ENCODE measurements around the gene TIMP3.

The TIMP3 gene

DNA sequence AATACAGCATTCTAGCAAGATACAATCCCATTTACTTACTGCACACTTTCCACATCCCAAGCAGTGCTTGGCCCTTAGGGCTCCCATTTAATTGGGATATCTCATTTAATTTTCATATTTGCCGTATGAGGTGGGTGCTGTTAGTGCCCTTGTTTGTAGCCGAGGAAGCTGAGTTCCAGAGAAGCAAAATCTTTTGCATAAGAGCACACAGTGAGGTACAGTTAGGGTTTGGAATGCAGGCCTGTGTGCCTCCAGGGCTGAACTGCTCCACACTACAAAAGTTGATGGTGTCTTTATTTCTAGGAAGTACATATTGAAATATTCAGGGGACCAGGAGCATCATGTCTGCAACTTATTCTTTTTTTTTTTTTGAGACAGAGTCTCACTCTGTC, 15.5 kb upstream of the TIMP3 start:
- no peak for DNase-seq (ENCODE audit: low read depth)

DNA sequence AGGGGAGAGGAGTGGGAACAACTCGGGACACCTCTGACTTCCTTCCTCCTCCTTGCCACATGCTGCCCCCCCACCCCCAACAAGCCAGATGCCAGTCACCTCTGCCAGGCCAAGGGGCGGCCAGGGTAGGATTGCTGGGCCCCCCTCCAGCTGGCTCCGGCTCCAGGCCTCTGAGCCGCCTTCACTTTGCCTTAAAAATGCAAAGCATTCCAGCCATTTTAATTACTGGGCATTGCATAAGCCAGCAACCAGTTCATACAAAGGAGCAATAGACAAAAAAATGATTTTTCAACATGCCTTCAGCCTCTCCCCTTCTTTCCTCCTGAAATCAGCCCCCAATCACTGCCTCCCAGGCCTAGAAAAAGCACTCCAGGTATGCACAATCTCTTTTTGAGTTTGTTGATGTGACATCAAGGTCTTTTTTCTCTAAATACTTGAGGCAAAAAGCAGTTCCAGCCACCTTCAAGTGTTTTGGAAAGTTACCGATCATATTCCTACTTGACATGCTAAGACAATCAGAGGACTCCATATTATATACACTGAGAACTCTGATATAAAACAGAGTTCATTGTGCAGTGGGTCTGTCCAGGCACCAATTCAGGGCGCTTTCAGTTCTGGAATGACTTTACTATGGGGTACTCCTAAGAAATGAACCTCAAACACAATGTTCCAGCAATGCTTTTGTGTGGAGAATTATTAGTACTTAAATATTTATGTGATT, 12.4 kb upstream of the TIMP3 start:
- DNase-seq (ENCODE audit: low read depth) = no peak

DNA sequence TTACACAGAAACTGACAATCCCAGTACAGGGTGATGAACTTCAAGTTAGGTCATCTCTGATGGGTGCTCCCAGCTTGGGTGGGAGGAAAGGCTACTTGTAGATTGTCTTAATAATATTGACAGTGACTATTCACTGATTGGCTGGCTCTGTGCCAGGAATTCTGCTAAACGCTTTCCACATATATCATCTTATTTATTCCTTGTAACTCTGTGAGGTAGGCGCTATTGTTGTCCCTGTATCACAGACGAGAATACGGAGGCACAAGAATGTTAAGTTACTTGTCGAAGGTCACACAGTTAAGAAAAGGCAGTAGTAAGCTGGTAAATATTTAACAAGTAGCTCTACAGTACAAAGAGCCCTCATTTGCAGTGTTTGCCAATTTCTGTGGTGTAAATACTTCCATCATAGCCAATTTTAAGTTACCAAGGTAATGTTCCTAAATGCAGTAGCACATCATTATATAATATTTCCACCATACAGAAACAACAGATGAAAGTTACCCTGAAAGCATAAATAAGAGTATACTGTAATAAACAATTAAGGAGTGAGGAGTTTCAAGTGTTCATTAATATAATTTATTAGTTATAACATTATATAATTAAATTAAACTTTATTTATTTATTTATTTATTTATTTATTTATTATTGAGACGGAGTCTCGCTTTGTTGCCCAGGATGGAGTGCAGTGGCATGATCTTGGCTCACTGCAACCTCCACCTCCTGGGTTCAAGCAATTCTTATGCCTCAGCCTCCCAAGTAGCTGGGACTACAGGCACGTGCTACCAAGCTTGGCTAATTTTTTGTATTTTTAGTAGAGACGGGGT, 11.5 kb upstream of the TIMP3 start:
- DNase-seq (ENCODE audit: low read depth) = no peak

DNA sequence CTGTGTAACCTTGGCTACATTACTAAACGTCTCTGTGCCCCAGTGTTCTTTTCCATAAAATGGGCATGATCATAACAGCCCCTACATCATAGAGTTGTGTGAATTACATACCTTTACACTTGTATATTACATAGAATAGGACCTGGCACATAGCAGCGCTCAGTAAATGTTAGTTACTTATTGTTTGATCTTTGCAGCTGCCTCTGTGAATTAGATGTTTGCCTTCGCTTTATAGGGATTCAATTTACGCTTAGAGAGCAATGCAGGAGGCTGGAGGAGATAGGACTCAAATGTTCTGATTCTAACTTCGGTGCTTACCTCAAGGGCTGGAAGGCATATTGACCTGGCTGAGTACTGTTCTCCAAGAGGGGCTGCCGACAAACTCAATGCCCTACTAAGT, 10.4 kb upstream of the TIMP3 start:
- no peak for DNase-seq (ENCODE audit: low read depth)

DNA sequence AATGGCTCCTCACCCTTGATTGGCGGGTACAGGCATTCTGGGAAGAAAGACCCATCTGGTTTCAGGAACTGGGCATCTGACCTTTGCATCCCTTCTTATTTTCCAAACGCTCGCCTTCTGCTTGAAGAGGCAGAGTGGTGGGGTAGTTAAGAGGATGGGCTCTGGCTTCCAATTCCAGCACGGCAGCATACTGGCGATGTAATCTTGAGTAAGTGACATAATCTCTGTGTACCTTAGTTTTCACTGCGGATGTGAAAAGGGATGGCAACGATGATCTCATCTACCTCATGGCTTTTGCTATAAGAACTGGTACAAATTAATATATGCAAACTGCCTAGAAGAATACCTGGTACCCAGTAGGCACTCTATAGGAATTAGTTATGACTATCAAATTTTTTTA, 10.0 kb upstream of the TIMP3 start:
- DNase-seq (ENCODE audit: low read depth) = no peak

DNA sequence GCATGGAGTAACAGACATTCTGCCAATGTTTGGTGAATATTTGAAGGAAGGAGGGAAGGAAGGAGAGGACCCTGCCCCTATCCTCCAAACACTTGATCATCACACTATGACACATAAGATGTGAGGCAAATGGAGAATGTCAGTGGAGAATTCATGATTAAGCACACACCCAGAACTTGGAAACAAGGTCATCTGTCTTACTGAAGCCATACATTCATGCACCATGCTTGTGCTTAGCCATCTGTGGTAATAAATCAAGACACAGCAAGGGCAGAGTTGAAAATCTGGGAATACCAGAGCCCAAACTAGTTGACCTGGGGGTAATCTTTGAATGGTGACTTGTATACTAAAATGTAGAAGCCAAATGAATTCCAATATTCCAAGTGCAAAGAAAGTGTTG, 7.9 kb upstream of the TIMP3 start:
- DNase-seq (ENCODE audit: low read depth) = no peak

DNA sequence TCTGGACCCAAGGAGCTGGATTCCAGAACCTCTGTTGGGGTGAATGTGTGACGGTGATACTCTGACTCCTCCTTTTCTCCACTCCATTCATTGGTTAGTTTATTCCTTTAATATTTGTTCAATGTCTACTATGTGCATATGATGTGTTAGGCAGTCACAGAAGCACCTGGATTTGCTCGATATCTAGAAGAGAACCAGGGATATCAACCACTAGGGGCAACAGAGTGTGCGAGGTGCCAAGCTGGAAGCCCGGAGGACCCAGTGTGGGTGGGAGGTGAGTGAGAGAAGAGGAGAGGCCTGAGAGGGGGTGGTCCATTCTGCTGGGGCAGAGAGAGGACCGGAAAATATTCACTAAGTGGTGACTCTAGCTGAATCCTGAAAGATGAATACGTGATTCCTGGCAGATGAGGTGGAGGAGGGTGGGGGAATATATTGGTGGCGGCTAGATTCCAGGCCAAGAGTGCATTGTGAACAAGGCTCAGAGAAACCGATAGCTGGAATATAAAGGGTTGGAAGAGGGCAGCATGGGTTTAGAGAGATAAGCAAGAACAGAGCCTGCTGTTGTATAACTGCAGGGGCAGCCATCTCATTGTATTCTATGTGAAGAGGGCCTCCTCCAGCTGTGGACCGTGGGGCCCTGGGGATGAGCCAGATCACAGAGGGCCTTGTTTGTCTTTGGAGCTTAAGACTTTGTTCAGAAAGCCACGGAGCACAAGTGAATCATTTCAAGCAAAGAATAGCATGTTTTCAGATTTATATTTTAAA, 6.9 kb upstream of the TIMP3 start:
- no peak for DNase-seq (ENCODE audit: low read depth)

DNA sequence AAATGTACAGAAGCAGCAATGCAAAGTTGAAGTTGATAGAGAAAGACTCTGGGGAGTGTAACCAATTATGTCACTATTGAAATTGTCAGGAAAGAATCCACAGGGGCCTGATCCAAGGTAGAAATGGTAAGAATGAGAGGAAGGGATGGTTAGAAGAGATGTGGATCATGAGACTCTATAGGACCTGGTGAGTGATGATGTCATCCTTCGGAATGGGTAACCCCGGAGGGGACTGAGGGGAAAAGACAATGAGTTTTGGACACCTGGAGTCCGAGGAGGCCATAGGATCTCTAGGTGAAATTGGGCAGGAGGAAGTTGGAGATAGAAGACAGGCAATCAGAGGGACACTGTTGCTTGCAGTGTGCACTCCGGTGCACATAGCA, 6.3 kb upstream of the TIMP3 start:
- DNase-seq (ENCODE audit: low read depth) = no peak

DNA sequence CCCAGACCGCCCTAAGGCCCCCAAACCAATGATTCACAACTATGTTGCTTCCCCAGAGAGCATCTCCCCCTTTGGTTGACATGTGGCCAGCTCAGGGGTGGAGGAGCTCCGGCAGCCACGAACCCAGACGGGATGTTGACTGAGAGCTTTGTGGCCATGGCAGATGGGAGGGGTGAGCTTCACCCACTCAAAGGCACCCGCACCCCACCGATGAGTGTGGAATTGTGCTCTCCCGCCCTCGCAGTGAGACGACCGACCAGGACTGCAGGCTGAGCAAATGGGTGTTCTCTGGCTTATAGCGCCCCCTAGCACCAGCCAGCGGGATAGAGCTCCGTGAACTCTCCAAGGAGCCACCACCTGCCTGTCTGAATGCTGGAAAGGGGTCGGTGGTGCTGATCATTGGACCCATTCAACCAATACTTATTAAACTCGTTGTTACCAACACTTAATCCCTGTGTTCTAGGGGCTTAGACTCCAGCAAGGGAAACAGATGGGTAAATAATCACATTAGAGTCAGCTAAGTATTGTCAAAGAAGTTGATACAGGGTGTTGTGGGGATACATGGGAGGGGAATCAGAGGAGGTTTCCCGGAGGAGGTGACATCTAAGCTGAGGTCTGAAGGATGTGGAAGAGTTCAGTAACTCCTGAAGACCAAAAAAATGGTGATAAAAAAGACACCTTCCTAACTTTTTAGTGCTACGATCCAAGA, 4.5 kb upstream of the TIMP3 start:
- peak; percentile 8 for DNase-seq (ENCODE audit: low read depth)

DNA sequence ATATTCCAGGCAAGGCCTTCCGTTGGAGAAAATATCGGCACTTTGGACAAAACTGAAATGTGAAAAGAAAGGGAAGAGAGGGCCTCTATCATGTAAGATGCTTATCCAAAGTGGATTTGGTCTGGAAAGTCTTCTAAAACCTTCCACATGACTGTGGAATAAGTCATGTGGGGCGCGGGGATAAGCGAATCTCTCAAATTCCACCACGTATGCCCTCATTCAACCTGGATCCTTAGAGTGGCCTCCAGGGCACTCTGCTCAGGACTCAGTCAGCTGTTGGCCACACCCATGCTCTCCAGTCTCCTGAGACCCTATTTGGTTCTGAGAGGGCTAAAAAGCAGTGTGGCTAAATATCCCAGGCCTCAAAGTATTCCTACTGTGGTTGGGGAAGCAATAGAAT, 2.0 kb upstream of the TIMP3 start:
- DNase-seq (ENCODE audit: low read depth) = no peak

DNA sequence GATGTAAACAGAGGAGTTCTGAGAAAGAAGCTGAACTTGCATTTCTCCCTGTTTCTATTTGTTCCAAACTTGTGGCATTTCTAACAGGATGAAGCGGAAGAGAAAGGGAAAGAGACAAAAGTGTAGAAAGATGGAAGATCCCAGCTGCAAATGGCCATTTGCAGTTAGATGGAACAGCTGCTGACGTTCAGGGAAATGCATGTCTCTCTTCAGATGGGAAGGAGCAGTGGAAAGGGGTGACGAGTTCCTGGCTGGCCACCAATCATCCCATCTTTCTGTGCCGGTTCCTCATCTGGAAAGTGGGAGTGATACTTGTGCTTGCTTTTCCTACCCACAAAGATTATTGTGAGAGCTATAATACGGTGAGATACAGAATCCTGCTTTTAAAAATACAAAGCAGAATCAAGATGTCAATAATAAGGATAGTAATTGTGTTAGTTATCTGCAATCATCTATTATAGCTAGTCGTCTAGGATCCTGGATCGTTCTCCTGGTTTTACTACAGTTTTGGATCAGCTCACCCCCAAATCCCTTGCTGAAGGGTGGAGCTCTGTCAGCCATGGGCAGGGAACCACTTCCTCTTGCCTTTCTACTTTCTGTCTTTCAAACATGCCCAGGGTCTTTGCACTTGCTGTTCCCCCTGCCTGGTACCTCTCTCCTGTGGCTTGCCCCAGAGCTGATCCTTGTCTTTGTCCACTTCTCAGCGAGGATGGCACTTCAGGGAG, 1.2 kb upstream of the TIMP3 start:
- no peak for DNase-seq (ENCODE audit: low read depth)

DNA sequence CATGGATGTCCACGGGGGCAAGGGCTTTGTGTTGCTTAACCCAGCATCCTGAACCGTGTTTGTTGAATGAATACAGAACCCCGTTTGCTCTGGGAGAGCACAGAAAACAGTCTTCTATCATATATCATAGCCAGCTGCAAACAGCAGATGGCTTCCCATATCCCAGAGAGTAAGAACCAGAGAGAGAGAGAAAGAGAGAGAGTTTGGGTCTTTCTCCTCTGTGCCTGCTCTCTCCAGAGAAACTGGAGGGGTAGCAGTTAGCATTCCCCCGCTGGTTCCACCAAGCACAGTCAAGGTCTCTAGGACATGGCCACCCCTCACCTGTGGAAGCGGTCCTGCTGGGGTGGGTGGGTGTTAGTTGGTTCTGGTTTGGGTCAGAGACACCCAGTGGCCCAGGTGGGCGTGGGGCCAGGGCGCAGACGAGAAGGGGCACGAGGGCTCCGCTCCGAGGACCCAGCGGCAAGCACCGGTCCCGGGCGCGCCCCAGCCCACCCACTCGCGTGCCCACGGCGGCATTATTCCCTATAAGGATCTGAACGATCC, 440 bp upstream of the TIMP3 start:
- no peak for DNase-seq (ENCODE audit: low read depth)

DNA sequence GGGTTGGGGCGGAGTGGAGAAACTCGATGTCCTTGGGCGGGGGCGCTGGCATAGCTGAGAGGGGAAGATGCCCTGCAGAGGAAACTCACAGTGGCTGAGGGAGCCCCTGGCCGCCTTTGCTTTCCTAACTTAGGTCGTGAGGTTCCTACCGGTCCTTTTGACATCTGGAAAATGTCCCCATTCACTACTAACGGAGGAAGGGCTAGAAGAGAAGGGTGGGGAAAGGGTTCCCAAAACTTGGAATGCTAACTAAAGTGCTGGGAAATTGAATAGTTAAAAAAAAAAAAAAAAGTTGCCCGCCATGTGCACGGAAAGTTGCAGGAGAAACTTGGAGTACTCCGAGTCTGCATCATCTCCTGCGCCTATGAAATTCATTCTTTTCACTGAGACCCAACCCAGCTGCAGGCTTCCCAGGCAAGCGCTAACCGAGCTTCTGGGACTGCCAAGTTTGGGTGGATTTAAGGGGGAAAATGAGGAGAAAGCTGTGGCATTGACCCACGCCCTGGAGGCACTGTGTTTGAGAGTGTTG, 796 bp downstream of the TIMP3 start:
- no peak for DNase-seq (ENCODE audit: low read depth)

DNA sequence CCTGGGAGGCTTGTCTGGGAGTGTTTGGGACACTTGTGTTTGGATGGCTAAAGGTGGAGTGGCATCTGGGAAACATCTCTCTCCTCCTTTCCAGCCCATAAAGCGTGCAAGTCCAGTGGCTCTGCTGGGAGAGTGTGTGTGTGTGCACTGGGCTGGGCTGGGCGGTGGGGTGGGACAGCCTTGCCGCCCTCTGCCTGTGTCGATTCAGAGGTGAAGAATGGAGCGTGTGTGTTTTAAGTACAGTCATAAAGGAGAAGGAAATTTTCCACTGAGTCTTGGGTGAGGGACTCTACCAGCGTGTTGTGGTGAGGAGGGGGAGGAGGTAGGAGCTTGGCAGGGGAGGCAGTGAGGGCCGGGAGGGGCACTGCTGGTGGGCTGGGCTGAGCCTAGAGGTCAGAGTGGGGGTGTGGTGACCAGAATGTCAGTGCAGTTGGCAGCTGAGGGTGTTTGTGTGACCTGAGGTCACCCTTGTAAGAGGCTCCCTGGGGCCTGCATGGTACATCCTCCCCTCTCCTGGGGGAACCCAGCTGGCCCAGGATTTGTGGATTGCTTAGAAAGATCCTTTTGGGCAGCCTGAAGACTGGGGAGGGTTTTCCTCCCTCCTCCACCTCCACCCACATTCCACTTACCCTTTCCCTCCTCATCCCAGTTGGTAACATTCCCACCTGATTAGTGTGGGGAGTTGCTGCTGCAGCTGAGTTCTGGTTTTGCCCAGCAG, 1.7 kb downstream of the TIMP3 start:
- no peak for DNase-seq (ENCODE audit: low read depth)

DNA sequence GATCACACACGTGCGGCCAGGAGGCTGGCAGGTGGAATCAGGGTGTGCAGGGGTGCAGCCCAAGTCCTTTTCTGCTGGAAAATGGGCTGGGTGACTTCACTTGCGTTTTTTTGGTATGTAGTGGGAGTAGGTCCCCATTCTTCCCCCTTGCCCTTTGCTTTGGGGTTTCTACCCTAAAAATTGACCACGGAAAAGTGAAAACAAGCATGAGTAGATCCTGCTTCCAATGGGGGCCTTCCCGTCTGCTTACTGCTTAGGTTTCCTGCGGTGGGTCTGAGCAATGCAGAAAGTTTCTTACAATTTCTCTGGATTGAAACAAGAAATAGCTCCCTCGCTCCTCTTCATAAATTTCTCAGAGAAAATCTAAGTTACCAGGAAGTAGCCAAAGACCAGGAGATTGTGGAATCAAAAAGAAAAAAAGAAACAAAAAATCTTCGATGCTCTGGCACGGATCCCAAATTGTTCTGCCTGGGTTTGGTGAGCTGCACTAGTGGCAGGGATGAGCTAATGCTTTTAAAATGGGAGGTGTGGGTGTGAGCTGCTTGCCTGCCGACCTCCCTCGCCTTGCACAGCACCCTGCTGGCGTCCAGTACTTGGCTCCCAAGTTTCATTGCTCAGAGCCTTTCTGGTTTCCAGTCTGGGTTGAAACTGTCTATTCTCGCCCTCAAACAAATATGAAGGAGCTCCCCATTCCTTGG, 2.4 kb downstream of the TIMP3 start:
- DNase-seq (ENCODE audit: low read depth) = no peak

DNA sequence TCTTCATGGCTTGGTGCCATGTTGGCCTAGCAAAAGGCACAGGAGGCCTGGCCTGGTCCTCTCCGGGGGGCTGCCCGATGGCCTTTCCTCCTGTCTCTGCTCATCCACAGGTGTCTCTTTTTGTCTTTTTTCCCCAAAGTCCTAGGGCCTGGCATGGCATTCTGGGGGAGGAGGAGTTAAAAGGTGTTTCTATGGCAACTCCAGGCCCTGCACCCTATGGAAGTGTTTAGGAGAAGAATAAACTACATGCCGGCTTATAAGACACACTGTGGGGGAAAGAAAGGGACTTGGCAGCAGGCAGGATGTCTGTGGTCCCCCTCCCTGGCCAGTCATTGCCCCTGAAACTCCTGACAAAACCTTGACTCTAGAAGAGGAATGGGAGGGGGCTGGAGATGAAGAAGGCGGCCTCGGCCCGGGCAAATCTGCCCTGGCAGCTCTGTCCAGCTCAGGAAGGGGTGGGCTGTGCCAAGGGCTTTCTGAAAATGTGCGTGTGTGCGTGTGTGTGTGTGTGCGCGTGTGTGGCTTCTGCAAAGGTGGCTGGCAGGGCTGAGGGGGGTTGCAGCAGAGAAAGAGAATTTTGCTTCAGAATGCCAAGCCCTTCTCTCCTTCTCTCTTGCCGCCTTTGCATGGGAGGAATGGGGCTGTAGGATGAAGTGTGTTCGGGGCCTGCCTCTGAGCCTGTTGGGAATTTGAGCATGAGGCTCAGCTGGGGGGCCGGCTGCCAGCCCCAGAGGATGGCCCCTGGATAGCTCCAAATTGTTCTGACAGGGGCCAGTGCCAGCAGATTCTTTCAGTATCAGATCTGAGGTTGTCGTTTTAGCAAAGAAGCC, 3.2 kb downstream of the TIMP3 start:
- DNase-seq (ENCODE audit: low read depth) = no peak

DNA sequence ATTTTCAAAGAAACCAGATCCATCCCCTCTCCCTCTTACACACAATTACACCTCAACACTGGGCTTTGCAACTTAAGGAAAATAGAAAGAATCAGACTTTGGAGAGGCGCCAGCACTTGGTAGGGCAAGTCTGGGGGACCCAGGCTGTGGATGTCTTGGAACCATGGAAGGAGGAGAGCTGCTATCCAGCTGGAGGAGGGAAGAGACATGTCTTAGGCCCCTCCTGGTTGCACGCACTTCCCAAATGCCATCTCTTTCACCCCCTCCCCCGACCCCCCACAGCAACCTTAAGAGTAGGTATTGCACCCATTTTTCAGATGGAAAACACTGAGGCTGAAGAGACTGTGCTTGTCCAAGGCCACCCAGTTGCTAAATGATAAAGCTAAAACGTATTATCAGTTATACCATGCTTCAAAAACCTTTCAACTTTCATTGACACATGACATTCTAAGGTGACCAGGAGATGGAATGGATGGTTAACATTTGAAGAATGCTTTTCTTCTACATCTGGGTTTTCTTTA, 3.9 kb downstream of the TIMP3 start:
- DNase-seq (ENCODE audit: low read depth) = no peak

DNA sequence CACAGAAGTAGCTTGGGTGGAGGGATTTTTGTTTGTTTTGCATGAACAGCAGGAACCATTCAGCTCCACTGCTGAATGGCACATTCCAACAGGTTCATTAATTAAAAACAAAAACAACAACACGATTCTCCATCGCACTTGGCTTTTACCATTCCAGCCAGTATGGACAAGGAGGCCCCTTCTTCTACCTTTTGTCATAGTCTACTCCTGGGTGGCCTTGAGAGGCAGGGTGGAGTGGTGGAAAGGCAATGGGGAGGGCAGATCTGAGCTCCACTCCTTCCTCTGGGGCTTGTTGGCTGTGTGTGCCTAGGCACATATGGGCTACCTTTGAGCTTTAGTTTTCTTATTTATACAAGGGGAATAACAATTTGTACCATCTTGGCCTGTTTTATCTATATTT, 4.8 kb downstream of the TIMP3 start:
- DNase-seq (ENCODE audit: low read depth) = no peak

DNA sequence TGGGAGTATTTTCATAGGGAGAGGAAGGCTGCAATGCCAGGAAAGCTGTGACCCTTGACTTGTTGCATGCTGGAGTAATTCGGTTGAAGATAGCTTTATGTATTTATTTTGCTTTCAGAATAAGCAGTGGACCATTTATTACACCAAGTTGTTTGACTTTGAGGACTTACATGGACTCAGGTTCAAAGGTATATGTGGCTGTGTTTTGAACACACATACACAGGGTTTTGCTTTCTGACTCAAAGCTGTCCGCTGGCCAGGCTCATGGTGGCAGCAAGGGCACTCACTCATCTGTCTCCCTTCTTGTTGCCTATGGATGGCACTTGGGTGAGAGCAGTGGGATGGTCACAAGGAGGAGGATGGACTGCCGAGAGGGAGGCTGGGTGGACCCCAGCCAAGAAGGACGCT, 6.5 kb downstream of the TIMP3 start:
- no peak for DNase-seq (ENCODE audit: low read depth)

Data from activated T-helper 1 cell treated with Interleukin-2 at 50 U/mL for 16 hours (primary cell).